HG02852 (cell line): ENCODE measurements around the gene PRKCB.

Source experiments
- ATAC-seq: cut with Tn5 transposase; IDR thresholded peaks from one replicate; pipeline ENCODE4 v1.9.1; 2021; ENCODE audit warnings: mild to moderate bottlenecking, moderate library complexity; ENCODE audit not compliant: unreplicated experiment

Gene PRKCB

GRCh38 chr16:23934610-23935236, 98.9 kb downstream of the PRKCB start:
- ATAC-seq = no peak

- ATAC-seq = no peak
These were observed 104.3 kb downstream of the PRKCB start for GRCh38 chr16:23940111-23940510.

GRCh38 chr16:23941025-23941424, 105.2 kb downstream of the PRKCB start:
- ATAC-seq = no peak

- ATAC-seq = no peak
These were observed 106.3 kb downstream of the PRKCB start for GRCh38 chr16:23941963-23942564.

- no peak for ATAC-seq
These were observed 107.8 kb downstream of the PRKCB start for GRCh38 chr16:23943604-23944003.

- no peak for ATAC-seq
These were observed 108.6 kb downstream of the PRKCB start for GRCh38 chr16:23944381-23944780.

GRCh38 chr16:23945243-23945642, 109.5 kb downstream of the PRKCB start:
- no peak for ATAC-seq

- ATAC-seq = no peak
These were observed 112.1 kb downstream of the PRKCB start for GRCh38 chr16:23947838-23948237.

- no peak for ATAC-seq
These were observed 113.2 kb downstream of the PRKCB start for GRCh38 chr16:23948949-23949411.

GRCh38 chr16:23949630-23950290, 114.0 kb downstream of the PRKCB start:
- ATAC-seq = no peak

GRCh38 chr16:23950291-23950894, 114.6 kb downstream of the PRKCB start:
- no peak for ATAC-seq

- ATAC-seq = no peak
These were observed 115.1 kb downstream of the PRKCB start for GRCh38 chr16:23950898-23951297.

GRCh38 chr16:23952128-23952970, 116.6 kb downstream of the PRKCB start:
- no peak for ATAC-seq

- ATAC-seq = no peak
These were observed 117.2 kb downstream of the PRKCB start for GRCh38 chr16:23952971-23953300.

GRCh38 chr16:23953476-23953875, 117.7 kb downstream of the PRKCB start:
- ATAC-seq = no peak

- no peak for ATAC-seq
These were observed 119.3 kb downstream of the PRKCB start for GRCh38 chr16:23955088-23955487.

- ATAC-seq = no peak
These were observed 121.5 kb downstream of the PRKCB start for GRCh38 chr16:23957287-23957686.

GRCh38 chr16:23959072-23959751, 123.4 kb downstream of the PRKCB start:
- no peak for ATAC-seq

GRCh38 chr16:23959752-23960072, 123.9 kb downstream of the PRKCB start:
- no peak for ATAC-seq

- ATAC-seq = no peak
These were observed 124.5 kb downstream of the PRKCB start for GRCh38 chr16:23960081-23960885.
